ENCODE data around the gene CLDN15. TPM values are rescaled to one million over a fixed set of nuclear protein-coding genes. Genes with fewer than 3 reads are reported as not detected.

Gene CLDN15
- total RNA-seq, 1 donor from 2014 or later: 8.6 TPM

- no peaks in the 10 kb centered on the region for H3K27me3 ChIP-seq
- H3K4me3 ChIP-seq: no peak overlapping the region
- no peaks in the 10 kb centered on the region for H3K9me3 ChIP-seq
- no peak for DNase-seq (ENCODE audit: extremely low spot score in 2 of 2)
- peaks cover 8% of the 10 kb centered on the region for H3K4me1 ChIP-seq
- no peak for TF ChIP-seq POLR2A (IDR thresholded peaks at IDR 0.05)
- TF ChIP-seq POLR2AphosphoS5 (IDR thresholded peaks at IDR 0.05; ENCODE audit: insufficient read depth in 1 of 2, low read depth in 1 of 2): no peak
- no peak for TF ChIP-seq CTCF (IDR thresholded peaks at IDR 0.05)
- intact Hi-C loops (cut with DNase I): loop anchor here (10.0 kb wide), 1 partner anchor 86 kb away; no protein-coding TSS in a partner anchor
- no peaks in the 10 kb centered on the region for H3K36me3 ChIP-seq
- no peak overlapping the region for H3K27ac ChIP-seq
These were observed 39.1 kb downstream of the CLDN15 start for GRCh38 chr7:101198476-101198875.

GRCh38 chr7:101197991-101198390 lies 39.6 kb downstream of the CLDN15 start:
- H3K27me3 ChIP-seq: no peaks in the 10 kb centered on the region
- no peak overlapping the region for H3K4me3 ChIP-seq
- intact Hi-C loops (cut with DNase I): loop anchor here (10.0 kb wide), 1 partner anchor 87 kb away; no protein-coding TSS in a partner anchor
- no peak for DNase-seq (ENCODE audit: extremely low spot score in 2 of 2)
- TF ChIP-seq CTCF (IDR thresholded peaks at IDR 0.05) (no peak), POLR2A (IDR thresholded peaks at IDR 0.05) (no peak), POLR2AphosphoS5 (IDR thresholded peaks at IDR 0.05; ENCODE audit: insufficient read depth in 1 of 2, low read depth in 1 of 2) (no peak)
- no peak overlapping the region for H3K27ac ChIP-seq
- H3K36me3 ChIP-seq: no peaks in the 10 kb centered on the region
- peaks cover 8% of the 10 kb centered on the region for H3K4me1 ChIP-seq
- no peaks in the 10 kb centered on the region for H3K9me3 ChIP-seq

GRCh38 chr7:101195884-101196283 lies 41.7 kb downstream of the CLDN15 start:
- DNase-seq (ENCODE audit: extremely low spot score in 2 of 2): no peak
- Histone ChIP-seq H3K9me3 (no peaks in the 10 kb centered on the region), H3K27ac (no peak overlapping the region), H3K27me3 (no peaks in the 10 kb centered on the region), H3K4me1 (no peaks in the 10 kb centered on the region), H3K36me3 (no peaks in the 10 kb centered on the region), H3K4me3 (no peak overlapping the region)
- intact Hi-C loops (cut with DNase I): loop anchor here (10.0 kb wide), 1 partner anchor 89 kb away; no protein-coding TSS in a partner anchor
- TF ChIP-seq POLR2AphosphoS5 (IDR thresholded peaks at IDR 0.05; ENCODE audit: insufficient read depth in 1 of 2, low read depth in 1 of 2) (no peak), POLR2A (IDR thresholded peaks at IDR 0.05) (no peak), CTCF (IDR thresholded peaks at IDR 0.05) (no peak)

GRCh38 chr7:101189109-101189508 lies 48.5 kb downstream of the CLDN15 start:
- TF ChIP-seq CTCF (IDR thresholded peaks at IDR 0.05) (no peak), POLR2A (IDR thresholded peaks at IDR 0.05) (no peak), POLR2AphosphoS5 (IDR thresholded peaks at IDR 0.05; ENCODE audit: insufficient read depth in 1 of 2, low read depth in 1 of 2) (no peak)
- H3K4me3 ChIP-seq: no peak overlapping the region
- H3K9me3 ChIP-seq: no peaks in the 10 kb centered on the region
- H3K27me3 ChIP-seq: no peaks in the 10 kb centered on the region
- H3K36me3 ChIP-seq: no peaks in the 10 kb centered on the region
- intact Hi-C loops (cut with DNase I): no loop called here
- DNase-seq (ENCODE audit: extremely low spot score in 2 of 2): no peak
- no peaks in the 10 kb centered on the region for H3K4me1 ChIP-seq
- no peak overlapping the region for H3K27ac ChIP-seq

GRCh38 chr7:101186844-101187428 lies 50.7 kb downstream of the CLDN15 start:
- no peak for TF ChIP-seq POLR2AphosphoS5 (IDR thresholded peaks at IDR 0.05; ENCODE audit: insufficient read depth in 1 of 2, low read depth in 1 of 2)
- no peak for TF ChIP-seq CTCF (IDR thresholded peaks at IDR 0.05)
- TF ChIP-seq POLR2A (IDR thresholded peaks at IDR 0.05): no peak
- DNase-seq (ENCODE audit: extremely low spot score in 2 of 2): no peak
- Histone ChIP-seq H3K4me3 (no peak overlapping the region), H3K27me3 (no peaks in the 10 kb centered on the region), H3K9me3 (no peaks in the 10 kb centered on the region), H3K4me1 (no peaks in the 10 kb centered on the region), H3K27ac (no peak overlapping the region), H3K36me3 (no peaks in the 10 kb centered on the region)
- intact Hi-C loops (cut with DNase I): no loop called here

Measured in vagina (tissue), 2 donors.